GM10266 (cell line): ENCODE measurements around the gene CACNG3.
"Not testable (repeated sequence)": the region's sequence is repeated elsewhere in the genome, so short reads cannot be mapped to it uniquely, and the experiment has no call there.

ENCODE experiments used
- DNase-seq: peaks from one replicate; pipeline ENCODE4 v3.0.0; 2012; ENCODE audit errors: extremely low spot score
- CTCF ChIP-seq: IDR thresholded peaks from 2 replicates; pipeline ENCODE4 v1.5.1; 2012; ENCODE audit warnings: mild to moderate bottlenecking, low read depth; ENCODE audit not compliant: control insufficient read depth, insufficient read depth; ENCODE audit errors: missing control alignments

Gene CACNG3

GRCh38 chr16:24332582-24333090 is 76.5 kb downstream of the CACNG3 start:
- no peak for DNase-seq
- TF ChIP-seq CTCF, result no peak

- no peak for DNase-seq
- no peak for TF ChIP-seq CTCF
These were observed 80.4 kb downstream of the CACNG3 start for GRCh38 chr16:24336491-24336890.

GRCh38 chr16:24337013-24337412 is 80.9 kb downstream of the CACNG3 start:
- TF ChIP-seq CTCF, result no peak
- DNase-seq, result no peak

DNA sequence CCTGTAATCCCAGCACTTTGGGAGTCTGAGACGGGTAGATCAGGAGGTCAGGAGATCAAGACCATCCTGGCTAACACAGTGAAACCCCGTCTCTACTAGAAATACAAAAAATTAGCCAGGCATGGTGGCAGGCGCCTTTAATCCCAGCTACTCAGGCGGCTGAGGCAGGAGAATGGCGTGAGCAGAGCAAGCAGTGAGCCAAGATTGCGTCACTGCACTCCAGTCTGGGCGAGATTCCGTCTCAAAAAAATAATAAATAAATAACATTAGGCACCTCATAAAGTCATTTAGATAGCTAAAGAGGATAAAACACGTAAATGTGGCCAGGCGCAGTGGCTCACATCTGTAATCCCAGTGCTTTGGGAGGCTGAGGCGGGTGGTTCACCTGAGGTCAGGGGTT is 87.7 kb downstream of the CACNG3 start:
- DNase-seq, result not testable (repeated sequence)

DNA sequence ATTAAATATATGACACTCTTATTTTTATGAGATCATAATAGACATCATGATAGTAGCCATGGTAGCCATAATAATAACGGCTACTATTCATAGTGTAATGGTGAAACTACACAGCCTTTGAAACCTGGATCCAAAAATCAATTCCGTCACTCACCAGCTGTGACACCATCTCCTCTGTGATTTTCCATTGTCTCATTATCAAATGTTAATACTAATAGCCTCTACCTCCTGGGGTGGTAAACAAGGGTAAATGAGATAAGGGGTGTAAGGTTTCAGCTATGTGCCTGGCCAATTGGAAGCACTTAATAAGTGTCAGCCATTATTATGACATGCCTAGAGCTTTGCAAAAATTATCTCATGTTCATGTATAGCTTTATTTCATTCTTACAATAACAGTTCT is 88.6 kb downstream of the CACNG3 start:
- DNase-seq, result no peak
- TF ChIP-seq CTCF, result no peak

DNA sequence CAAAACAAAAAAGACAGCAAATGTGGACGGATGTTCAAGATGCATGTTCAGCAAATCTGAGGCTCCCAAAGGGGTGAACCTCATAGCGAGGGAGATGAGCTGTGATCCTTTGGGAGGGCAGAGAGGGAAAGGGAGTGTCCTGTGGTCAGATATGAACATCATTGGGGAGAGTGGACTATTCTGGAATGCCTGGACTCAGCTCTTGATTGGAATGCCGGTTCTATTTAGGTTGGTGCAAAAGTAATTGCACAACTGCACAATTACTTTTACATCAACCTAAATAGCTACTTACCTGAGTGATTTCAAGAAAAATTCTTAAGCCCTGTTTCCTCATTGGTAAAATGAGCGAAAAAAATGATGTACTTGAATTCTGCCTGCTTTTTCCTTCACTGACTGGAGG is 89.6 kb downstream of the CACNG3 start:
- TF ChIP-seq CTCF, result no peak
- no peak for DNase-seq

- no peak for DNase-seq
- TF ChIP-seq CTCF, result no peak
These were observed 90.6 kb downstream of the CACNG3 start for GRCh38 chr16:24346734-24347133.

DNA sequence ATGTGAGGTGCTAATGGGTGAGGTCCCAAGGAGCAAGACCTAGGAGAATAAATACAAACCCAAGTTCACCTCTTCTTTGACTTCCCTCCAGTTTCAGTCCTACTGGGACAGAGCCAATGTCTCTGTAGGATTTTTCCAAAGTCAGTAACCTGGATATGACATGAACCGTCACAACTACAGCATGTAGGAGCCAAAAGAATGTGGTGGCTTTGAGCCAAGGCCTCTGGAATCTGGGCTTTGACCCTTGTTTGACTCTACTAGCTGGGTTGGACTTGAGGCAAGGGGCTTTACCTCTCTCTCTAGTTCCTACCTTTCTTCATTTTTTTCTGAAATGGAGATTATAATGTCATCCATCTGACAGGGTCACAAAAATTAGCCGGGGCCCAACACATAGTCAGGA is 91.4 kb downstream of the CACNG3 start:
- no peak for TF ChIP-seq CTCF
- DNase-seq, result no peak
